GM13976 (cell line): ENCODE measurements around the gene SAMD4B.

Source experiments
- DNase-seq: peaks from one replicate; pipeline ENCODE4 v3.0.0; 2012; ENCODE audit warnings: low spot score
- in situ Hi-C: fragments of 300-500 bp; cut with MboI; formaldehyde crosslinking; loops from one replicate; pipeline ENCODE4 v1.12.0; 2022; ENCODE audit warnings: low sequenced_read_pairs, mixed read lengths, inconsistent platforms; ENCODE audit not compliant: unreplicated experiment
- TF ChIP-seq, protein P1 (sequence below): IDR thresholded peaks from 2 replicates; pipeline ENCODE4 v1.5.1; 2012; ENCODE audit warnings: borderline replicate concordance, mild to moderate bottlenecking; ENCODE audit not compliant: insufficient read depth; ENCODE audit errors: extremely low read depth, missing control alignments, control extremely low read depth

Gene SAMD4B

GRCh38 chr19:39428283-39429112 is 86.3 kb downstream of the SAMD4B start:
- no peak for DNase-seq
- TF ChIP-seq, protein P1, sequence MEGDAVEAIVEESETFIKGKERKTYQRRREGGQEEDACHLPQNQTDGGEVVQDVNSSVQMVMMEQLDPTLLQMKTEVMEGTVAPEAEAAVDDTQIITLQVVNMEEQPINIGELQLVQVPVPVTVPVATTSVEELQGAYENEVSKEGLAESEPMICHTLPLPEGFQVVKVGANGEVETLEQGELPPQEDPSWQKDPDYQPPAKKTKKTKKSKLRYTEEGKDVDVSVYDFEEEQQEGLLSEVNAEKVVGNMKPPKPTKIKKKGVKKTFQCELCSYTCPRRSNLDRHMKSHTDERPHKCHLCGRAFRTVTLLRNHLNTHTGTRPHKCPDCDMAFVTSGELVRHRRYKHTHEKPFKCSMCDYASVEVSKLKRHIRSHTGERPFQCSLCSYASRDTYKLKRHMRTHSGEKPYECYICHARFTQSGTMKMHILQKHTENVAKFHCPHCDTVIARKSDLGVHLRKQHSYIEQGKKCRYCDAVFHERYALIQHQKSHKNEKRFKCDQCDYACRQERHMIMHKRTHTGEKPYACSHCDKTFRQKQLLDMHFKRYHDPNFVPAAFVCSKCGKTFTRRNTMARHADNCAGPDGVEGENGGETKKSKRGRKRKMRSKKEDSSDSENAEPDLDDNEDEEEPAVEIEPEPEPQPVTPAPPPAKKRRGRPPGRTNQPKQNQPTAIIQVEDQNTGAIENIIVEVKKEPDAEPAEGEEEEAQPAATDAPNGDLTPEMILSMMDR, result no peak
- in situ Hi-C loops, result no loop called here

- TF ChIP-seq, protein P1, result no peak
- peak; percentile 68 for DNase-seq
- in situ Hi-C loops, result no loop called here
Observed at GRCh38 chr19:39430675-39431593, 88.7 kb downstream of the SAMD4B start.

GRCh38 chr19:39432677-39433025 is 90.4 kb downstream of the SAMD4B start:
- TF ChIP-seq, protein P1, result no peak
- DNase-seq, result no peak
- in situ Hi-C loops, result no loop called here

DNA sequence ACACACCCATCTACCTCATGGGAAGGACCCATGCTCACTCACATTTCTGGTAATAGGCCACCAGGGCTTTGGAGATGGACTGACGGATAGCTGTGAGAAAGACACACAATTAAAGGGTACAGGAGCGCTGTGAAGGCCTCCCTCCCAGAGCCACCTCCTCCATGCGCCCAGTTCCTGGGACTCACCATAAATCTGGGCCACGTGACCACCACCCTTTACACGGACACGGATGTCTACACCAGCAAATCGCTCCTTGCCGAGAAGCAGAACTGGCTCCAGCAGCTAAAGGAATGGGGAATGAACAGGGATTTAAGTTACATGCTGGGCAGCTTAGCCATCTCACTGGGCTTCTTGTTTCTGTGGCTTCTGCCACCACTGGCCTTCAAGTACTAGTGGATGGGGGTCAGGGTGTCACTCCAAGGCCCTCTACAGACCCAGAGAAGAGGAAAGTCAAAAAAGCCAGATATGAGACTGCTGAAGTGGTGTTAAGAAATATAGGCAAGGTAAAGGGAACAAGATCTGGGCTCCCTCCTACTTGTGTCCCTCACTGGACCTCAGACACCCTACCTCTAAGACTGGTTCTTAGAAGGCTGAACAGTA is 91.4 kb downstream of the SAMD4B start:
- TF ChIP-seq, protein P1, result no peak
- no peak for DNase-seq
- in situ Hi-C loops, result no loop called here

DNA sequence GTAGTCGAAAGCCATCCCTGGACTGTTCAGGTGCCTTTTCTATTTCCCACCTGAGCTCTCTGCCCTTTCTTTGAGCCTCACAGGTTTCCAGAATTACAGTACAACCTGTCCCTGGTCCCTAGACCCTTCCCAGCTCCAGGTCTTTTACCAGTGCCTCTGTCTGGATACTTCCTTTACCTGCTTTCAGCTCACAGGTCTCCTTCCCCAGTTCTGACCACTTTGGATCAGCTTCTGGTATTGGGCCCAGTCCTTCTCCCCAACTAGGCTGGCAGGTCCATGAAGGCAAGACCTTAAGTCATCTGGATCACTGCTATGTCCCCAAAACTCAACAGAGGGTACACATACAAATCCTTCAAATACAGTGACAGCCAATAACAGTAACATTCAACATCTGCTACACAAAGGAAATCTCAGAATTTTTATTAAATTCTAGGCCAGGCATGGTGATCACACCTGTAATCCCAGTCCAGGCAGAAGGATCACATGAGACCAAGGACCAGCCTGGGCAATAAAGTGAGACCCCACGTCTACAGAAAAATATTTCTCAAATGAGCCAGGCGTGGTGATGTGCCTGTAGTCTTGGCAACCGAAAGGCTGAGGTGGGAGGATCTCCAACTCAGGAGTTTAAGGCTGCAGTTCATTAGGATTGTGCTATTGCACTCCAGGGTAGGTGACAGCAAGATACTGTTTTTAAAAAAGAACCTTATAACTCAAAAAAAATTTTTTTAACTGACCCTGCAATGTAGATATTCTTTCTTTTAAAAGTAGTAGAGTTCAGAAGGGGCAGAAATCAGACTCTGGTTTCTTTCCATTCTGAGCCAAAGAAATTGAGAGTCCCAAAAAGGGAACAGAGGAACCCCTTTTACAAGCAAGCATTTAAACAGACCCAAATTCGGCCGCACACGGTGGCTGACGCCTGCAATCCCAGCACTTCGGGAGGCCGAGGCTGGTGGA is 92.2 kb downstream of the SAMD4B start:
- TF ChIP-seq, protein P1, result no peak
- no peak for DNase-seq
- in situ Hi-C loops, result no loop called here
